Measurements from ENCODE around the gene AXDND1. TPM values are rescaled to one million over a fixed set of nuclear protein-coding genes. Genes with fewer than 3 reads are reported as not detected.
A peak's percentile ranks its signal among the peaks of the same experiment; 100 is the strongest.

AXDND1 gene
- total RNA-seq, 4 donors from 2014 or later, result 0.19 TPM; not detected in 3

GRCh38 chr1:179583771-179584320 is 218.1 kb downstream of the AXDND1 start:
- Histone ChIP-seq H3K27me3 (peaks cover 0 to 30% (median 0%) of the 10 kb centered on the region in 4 donors), H3K36me3 (no peaks in the 10 kb centered on the region), H3K9me3 (no peaks in the 10 kb centered on the region), H3K4me3 (no peak overlapping the region), H3K27ac (no peak overlapping the region), H3K4me1 (peaks cover 0 to 13% (median 0%) of the 10 kb centered on the region in 3 donors)
- TF ChIP-seq CTCF (IDR thresholded peaks at IDR 0.05) (no peak), POLR2A (IDR thresholded peaks at IDR 0.05) (no peak)
- WGBS, 2 donors, result 72 to 77% methylated on average over 4 to 5 of the region's 5 CpGs
- intact Hi-C loops (cut with DNase I), result no loop called here
- DNase-seq, result no peak

- intact Hi-C loops (cut with DNase I), result no loop called here
- DNase-seq, result no peak
- H3K36me3 ChIP-seq, result no peaks in the 10 kb centered on the region
- peaks cover 0 to 40% (median 0%) of the 10 kb centered on the region in 4 donors for H3K27me3 ChIP-seq
- peak overlapping the region; percentile 23 to 57 (median 36) for H3K4me3 ChIP-seq
- H3K4me1 ChIP-seq, result peaks cover 0 to 16% (median 0%) of the 10 kb centered on the region in 3 donors
- H3K27ac ChIP-seq, result peak overlapping the region; percentile 24 to 81 (median 54)
- H3K9me3 ChIP-seq, result no peaks in the 10 kb centered on the region
- WGBS, 2 donors, result 7 to 25% methylated on average over 5 to 6 of the region's 60 CpGs
- TF ChIP-seq POLR2A (IDR thresholded peaks at IDR 0.05) (no peak), CTCF (IDR thresholded peaks at IDR 0.05) (peak in 5 of 6 experiments; percentile 31 to 53 (median 36))
These were observed 220.5 kb downstream of the AXDND1 start for GRCh38 chr1:179586107-179586823.

- Histone ChIP-seq H3K9me3 (no peaks in the 10 kb centered on the region), H3K36me3 (no peaks in the 10 kb centered on the region), H3K27ac (no peak overlapping the region), H3K27me3 (peaks cover 0 to 47% (median 0%) of the 10 kb centered on the region in 4 donors), H3K4me1 (peaks cover 0 to 25% (median 0%) of the 10 kb centered on the region in 3 donors), H3K4me3 (no peak overlapping the region)
- no peak for DNase-seq
- intact Hi-C loops (cut with DNase I), result no loop called here
- 77 to 86% methylated on average over 4 to 6 of the region's 6 CpGs for WGBS, 2 donors
- no peak for TF ChIP-seq CTCF (IDR thresholded peaks at IDR 0.05)
- no peak for TF ChIP-seq POLR2A (IDR thresholded peaks at IDR 0.05)
These were observed 221.6 kb downstream of the AXDND1 start for GRCh38 chr1:179587336-179587735.

GRCh38 chr1:179588425-179589024 is 222.8 kb downstream of the AXDND1 start:
- Histone ChIP-seq H3K4me3 (no peak overlapping the region), H3K27me3 (peaks cover 0 to 55% (median 0%) of the 10 kb centered on the region in 4 donors), H3K9me3 (no peaks in the 10 kb centered on the region), H3K4me1 (peaks cover 0 to 25% (median 0%) of the 10 kb centered on the region in 3 donors), H3K27ac (no peak overlapping the region), H3K36me3 (no peaks in the 10 kb centered on the region)
- intact Hi-C loops (cut with DNase I), result no loop called here
- TF ChIP-seq POLR2A (IDR thresholded peaks at IDR 0.05) (no peak), CTCF (IDR thresholded peaks at IDR 0.05) (no peak)
- no peak for DNase-seq
- 88 to 100% methylated on average over 3 to 18 of the region's 18 CpGs for WGBS, 2 donors

- no peak for DNase-seq
- Histone ChIP-seq H3K4me3 (no peak overlapping the region), H3K27ac (no peak overlapping the region), H3K36me3 (no peaks in the 10 kb centered on the region), H3K27me3 (peaks cover 0 to 58% (median 0%) of the 10 kb centered on the region in 4 donors), H3K4me1 (peaks cover 0 to 25% (median 0%) of the 10 kb centered on the region in 3 donors), H3K9me3 (no peaks in the 10 kb centered on the region)
- intact Hi-C loops (cut with DNase I), result no loop called here
- no peak for TF ChIP-seq CTCF (IDR thresholded peaks at IDR 0.05)
- no peak for TF ChIP-seq POLR2A (IDR thresholded peaks at IDR 0.05)
- 80 to 93% methylated on average over 4 of the region's 4 CpGs for WGBS, 2 donors
These were observed 223.7 kb downstream of the AXDND1 start for GRCh38 chr1:179589509-179589908.
